GM19468 (cell line): ENCODE measurements around the gene STAB1.

ENCODE experiments used
- ATAC-seq: cut with Tn5 transposase; IDR thresholded peaks from one replicate; pipeline ENCODE4 v1.9.1; 2021; ENCODE audit warnings: mild to moderate bottlenecking, moderate library complexity, moderate number of reproducible peaks; ENCODE audit not compliant: unreplicated experiment; ENCODE audit errors: extremely low read depth

The STAB1 gene

GRCh38 chr3:52532517-52532837 is 37.3 kb downstream of the STAB1 start:
- no peak for ATAC-seq

GRCh38 chr3:52532838-52533622 is 37.9 kb downstream of the STAB1 start:
- no peak for ATAC-seq

GRCh38 chr3:52533623-52534280 is 38.6 kb downstream of the STAB1 start, which contains the start of gene NT5DC2:
Gene NT5DC2 (minus strand): TSS chr3:52533857. CDS start chr3:52533737, 120 bp downstream.
- ATAC-seq = no peak

GRCh38 chr3:52534281-52535183 is 39.4 kb downstream of the STAB1 start:
- ATAC-seq = no peak

- ATAC-seq = no peak
Observed at GRCh38 chr3:52535411-52536111, 40.4 kb downstream of the STAB1 start.

GRCh38 chr3:52536112-52536368 is 40.9 kb downstream of the STAB1 start:
- no peak for ATAC-seq

GRCh38 chr3:52536369-52537164 is 41.4 kb downstream of the STAB1 start, which contains the start of gene UQCC5:
Gene UQCC5 (plus strand): TSS chr3:52536605. CDS start chr3:52536756, 151 bp downstream.
- peak; percentile 92 for ATAC-seq

- ATAC-seq = no peak
Observed at GRCh38 chr3:52537165-52537620, 42.1 kb downstream of the STAB1 start.

GRCh38 chr3:52537726-52538421 is 42.7 kb downstream of the STAB1 start:
- ATAC-seq = no peak

GRCh38 chr3:52539010-52539653 is 44.0 kb downstream of the STAB1 start:
- no peak for ATAC-seq

GRCh38 chr3:52541050-52541449 is 45.9 kb downstream of the STAB1 start:
- ATAC-seq = no peak

- no peak for ATAC-seq
Observed at GRCh38 chr3:52544937-52545336, 49.8 kb downstream of the STAB1 start.

- no peak for ATAC-seq
Observed at GRCh38 chr3:52546111-52546901, 51.2 kb downstream of the STAB1 start.

- ATAC-seq = no peak
Observed at GRCh38 chr3:52547143-52547542, 52.0 kb downstream of the STAB1 start.

GRCh38 chr3:52551118-52551517 is 56.0 kb downstream of the STAB1 start:
- no peak for ATAC-seq

GRCh38 chr3:52552089-52552488 is 57.0 kb downstream of the STAB1 start:
- ATAC-seq = no peak

- no peak for ATAC-seq
Observed at GRCh38 chr3:52554026-52554755, 59.1 kb downstream of the STAB1 start.
